ENCODE results near the gene SP5.

DNA sequence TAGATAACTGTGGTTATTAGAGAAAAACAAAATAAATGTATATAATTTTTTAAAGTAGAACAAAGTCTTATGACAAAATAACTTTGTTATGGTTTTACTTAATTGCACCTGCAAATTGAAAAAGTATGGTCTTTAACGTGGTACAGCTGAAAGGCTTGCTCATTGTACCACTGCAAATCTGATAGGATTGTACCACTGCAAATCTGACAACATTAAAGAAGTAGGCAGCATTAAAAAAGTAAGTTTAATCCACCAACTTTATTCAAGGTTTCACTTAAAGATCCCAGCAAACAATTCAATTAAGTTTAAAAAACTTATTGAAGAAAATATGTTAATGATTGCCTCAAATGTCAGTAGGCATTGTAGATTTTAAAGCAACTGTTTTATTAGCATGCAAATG, 4.7 kb downstream of the SP5 start:
- TF ChIP-seq, protein P1, sequence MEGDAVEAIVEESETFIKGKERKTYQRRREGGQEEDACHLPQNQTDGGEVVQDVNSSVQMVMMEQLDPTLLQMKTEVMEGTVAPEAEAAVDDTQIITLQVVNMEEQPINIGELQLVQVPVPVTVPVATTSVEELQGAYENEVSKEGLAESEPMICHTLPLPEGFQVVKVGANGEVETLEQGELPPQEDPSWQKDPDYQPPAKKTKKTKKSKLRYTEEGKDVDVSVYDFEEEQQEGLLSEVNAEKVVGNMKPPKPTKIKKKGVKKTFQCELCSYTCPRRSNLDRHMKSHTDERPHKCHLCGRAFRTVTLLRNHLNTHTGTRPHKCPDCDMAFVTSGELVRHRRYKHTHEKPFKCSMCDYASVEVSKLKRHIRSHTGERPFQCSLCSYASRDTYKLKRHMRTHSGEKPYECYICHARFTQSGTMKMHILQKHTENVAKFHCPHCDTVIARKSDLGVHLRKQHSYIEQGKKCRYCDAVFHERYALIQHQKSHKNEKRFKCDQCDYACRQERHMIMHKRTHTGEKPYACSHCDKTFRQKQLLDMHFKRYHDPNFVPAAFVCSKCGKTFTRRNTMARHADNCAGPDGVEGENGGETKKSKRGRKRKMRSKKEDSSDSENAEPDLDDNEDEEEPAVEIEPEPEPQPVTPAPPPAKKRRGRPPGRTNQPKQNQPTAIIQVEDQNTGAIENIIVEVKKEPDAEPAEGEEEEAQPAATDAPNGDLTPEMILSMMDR (conservative IDR thresholded peaks at IDR 0.05; ENCODE audit: low read length), result no peak
- TF ChIP-seq EZH2phosphoT487 (IDR thresholded peaks at IDR 0.05; ENCODE audit: borderline replicate concordance), result no peak

Measured in Loucy (cell line).